Hematopoietic multipotent progenitor cell treated with erythropoietin and hydrocortisone succinate and interleukin-3 and kit ligand, for 8 days (in vitro differentiated cells): ENCODE measurements around the gene C1RL.
A peak's percentile ranks its signal among the peaks of the same experiment; 100 is the strongest.

Experiments used
- DNase-seq: peaks from one replicate; pipeline ENCODE4 v3.0.0-alpha.2; 2015

C1RL gene

DNA sequence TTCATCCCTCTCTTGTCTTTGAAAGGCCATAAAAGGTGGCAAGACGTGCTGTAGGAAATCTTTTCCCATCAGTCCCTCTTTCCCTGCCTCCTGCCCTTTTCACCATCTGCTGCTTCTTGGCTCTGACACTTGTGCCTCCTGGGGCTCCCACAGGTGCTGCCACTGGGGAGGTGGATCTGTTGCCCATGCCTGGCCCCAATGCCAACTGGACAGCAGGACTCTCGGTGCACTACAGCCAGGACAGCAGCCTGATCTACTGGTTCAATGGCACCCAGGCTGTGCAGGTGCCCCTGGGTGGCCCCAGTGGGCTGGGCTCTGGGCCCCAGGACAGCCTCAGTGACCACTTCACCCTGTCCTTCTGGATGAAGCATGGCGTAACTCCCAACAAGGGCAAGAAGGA is 27.7 kb upstream of the C1RL start:
- DNase-seq = no peak

DNA sequence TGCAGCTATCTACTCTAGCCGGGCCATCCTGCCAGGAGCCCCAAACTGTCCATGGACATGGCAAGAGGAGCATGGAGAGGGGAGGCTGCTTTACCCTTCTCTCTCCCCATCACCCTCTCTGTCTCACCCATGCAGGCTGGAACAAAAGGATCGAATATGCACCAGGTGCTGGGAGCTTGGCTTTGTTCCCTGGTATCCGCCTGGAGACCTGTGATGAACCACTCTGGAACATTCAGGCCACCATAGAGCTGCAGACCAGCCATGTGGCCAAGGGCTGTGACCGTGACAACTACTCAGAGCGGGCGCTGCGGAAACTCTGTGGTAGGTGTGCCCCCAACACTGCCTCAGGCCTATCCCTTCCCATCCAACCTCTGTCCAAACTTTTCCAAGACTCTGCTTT is 27.1 kb upstream of the C1RL start:
- DNase-seq = no peak

DNA sequence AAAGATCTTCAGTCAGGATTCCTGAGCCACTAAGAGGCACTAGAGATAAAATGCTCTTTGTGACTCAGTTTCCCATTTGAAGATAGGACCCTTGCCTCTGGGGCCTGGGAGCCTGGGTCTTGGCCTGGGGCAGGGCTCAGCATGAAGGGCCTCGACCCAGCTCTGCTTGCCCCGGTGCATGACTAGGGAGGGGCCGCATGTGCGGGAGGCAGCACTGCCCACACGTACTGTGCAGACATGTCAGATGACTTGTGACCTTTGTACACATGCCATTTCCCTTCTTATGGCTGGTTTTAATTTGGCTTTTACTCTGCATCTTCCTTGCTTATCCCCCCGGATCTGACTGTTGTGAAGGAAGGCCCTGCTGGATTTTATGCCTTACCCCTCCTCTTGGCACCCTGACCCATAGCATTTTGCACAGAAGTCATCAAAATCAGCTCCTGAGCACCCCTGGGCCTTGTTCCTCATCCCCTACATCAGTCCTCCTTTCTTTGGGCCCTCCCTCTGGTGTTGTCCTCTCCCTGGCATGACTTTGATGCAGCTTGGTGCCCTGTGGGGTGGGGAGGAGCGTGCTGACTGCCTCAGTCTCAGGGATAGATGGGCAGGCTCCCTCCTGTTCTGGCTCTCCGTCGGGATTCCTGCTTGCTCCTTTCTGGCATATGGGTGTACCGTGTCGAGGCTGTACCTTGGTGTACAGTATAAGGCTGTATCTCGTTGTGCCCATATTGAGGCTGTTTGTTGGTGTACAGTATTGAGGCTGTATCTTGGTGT is 25.6 kb upstream of the C1RL start:
- no peak for DNase-seq

- DNase-seq = peak; percentile 31
These were observed 22.5 kb upstream of the C1RL start for GRCh38 chr12:7131502-7131866.

- DNase-seq = peak; percentile 38
These were observed 21.9 kb upstream of the C1RL start for GRCh38 chr12:7130701-7131501.

- DNase-seq = peak; percentile 56
These were observed 21.1 kb upstream of the C1RL start, which contains the start of gene CLSTN3 for GRCh38 chr12:7129872-7130691. TSS of gene CLSTN3 (plus strand) at chr12:7130371. CDS start at chr12:7130649, 278 bp downstream.

- DNase-seq = no peak
These were observed 20.4 kb upstream of the C1RL start for GRCh38 chr12:7129287-7129871.

DNA sequence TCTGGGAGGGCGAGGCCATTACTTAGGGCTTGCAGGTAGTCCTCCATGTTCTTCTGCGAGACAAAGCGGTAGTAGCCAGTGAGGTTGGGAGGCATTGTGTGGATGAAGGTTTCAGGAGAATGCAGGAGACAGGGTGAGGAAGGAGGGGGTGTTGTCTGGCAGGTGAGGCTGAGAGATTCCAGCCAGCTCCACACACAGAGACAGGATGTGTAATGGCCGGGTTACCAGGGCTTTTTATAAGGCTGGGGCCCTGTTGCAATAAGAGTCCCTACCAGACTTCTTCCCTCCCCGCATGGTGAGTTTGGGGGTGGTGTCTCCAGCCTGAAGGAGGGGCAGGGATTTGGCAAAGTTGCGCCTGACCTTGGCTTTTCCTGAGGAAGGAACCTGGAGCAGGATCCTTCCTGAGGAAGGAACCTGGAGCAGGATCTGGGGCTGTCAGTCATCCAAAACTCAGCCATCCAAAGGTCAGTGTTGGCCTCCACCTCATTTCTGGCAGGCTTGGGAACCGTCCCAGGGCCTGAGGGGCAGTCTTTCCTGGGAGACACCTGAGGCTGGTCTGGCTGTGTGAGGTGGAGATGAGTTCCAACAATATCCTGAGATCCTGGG is 19.8 kb upstream of the C1RL start, which contains the start of gene RBP5:
Gene RBP5 (minus strand): TSS at position 209 of the 606 bp plus-strand sequence. CDS start 114 bp downstream, at position 95.
- no peak for DNase-seq

DNA sequence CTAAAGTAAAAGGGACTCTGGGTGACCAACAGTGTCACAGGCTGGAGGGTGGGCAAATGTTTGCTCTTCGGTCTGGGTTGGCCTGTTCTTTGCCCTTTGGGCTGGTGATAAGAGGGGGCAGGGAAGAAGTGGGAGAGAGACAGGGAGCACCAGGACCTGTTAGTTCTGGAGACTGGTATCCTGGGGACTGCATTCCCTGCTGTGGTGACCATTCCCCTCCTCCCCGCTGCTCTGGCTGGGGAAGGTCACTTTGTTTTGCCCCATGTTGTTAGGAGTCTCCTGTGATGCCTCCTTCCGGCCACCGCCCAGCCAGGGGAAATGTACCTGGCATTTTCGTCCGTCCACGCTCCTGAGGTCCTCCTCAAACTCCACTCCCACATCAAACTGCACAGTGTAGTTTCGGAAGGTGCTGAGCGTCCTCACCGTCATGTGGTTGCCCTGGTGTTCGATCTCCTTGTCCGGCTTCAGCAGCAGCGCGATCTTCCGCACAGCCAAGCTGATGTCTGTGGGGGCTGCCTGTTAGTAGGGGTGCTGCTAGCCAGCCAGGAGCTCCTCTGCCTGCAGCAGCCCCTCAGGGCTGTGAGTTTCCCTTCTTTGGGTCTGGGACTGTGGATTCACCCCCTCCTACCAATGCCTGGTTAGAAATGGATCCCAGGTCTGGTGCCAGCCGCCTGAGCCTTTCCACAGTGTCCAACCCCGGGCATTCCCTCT is 19.1 kb upstream of the C1RL start:
- DNase-seq = no peak

DNA sequence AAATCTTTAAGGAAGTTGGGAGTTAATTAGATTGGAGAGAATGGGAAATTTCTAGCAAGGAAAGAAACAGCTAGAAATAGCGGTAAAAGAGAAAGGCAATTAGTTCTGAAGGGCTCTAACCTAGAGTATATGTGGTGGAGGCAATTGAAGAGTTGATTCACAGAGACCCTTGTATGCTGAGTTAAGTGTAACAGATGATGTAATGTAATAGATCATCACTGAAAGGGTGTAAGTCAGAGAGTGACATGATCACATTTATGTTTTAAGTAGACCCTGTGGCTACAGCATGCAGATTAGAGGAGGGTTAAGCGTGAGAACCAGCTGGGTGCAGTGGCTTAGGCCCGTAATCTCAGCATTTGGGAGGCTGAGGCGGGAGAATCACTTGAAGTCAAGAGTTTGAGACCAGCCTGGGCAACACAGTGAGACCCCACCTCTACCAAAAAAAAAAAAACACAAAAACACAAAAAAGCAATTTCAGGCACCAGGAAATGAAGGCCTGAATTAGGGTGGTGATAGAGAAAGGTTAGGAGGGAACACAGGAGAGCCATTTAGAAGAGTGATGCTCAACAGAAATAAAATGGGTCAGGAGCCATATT is 16.7 kb upstream of the C1RL start:
- DNase-seq = no peak

DNA sequence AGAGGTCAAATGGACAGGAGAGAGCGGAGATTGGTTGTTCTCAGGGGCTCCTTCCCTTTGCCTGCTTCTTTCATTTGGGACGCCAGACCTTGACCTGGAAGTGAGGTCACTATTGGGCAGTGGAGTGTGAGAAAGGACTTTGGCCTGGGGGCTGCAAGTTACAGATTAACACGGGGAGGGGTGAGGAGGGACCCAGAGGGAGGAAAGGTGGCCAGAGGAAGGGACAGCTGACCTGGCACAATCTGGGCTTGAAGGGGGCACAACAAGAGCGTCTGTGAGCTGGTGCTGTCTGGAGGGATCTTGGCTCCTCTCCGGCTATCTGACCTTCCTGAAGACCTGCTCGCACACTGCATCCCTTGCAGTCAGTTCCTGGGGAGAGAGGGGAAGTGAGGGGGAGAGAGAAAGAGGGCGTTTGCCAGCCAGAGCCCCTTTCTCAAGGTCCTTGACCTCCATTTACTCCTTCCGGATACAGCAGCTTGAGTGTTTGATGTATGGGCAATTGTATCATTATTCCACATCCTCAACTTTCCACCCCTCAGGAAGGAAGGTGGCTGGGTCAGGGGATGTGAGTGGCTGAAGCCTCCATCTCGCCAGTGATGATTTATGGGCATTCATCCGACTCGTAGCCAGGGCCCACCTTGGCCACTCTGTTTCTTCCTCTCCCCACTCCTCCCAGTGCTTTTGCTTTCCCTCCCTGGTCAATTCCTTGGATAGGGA is 14.9 kb upstream of the C1RL start:
- DNase-seq = no peak

DNA sequence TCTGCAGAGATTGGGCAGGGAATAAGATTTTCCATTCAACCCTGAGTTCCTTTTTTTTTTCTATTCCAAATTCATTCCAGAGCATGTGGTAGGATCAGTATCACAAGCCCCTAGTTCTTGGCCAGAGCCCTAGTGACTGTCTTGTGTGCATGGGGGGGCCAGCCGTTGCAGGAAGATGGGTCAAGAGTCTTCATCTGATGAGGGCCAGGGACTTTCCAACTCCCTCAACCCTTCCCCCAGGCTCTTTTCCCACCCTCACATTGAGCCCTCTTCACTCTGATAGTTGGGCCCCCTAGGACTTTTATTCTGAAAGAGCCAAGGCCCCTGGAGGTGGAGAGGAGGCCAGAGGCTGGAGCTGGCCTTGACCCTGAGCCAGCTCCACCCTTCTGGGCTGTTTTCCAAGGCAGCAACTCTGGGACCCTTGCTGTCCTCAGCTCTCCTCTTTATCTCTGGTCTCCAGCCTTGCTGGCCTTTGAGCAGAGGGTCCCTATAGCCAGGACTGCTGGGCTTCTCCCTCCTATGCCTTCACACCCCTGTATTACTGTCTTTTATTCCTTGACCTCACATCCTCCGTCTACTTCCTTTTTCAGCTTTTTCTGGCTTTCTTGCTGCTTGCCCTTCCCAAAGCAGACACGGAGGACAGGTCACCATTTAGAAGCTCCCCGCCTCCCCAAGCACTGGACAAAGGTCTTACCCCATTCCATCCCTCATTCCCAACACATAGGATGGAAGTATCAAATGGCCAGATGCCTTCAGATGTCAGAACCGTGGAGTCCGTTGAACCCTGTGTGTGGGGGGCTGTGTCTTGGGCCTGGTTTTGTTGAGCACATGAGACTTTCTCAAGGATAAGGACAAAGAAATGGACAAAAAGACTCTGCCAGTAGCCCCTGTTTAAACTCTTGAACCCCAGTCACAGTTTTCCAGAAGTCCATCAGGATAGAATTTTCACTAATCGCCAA is 14.1 kb upstream of the C1RL start:
- peak; percentile 79 for DNase-seq

- DNase-seq = no peak
These were observed 12.3 kb upstream of the C1RL start for GRCh38 chr12:7121324-7121723.

DNA sequence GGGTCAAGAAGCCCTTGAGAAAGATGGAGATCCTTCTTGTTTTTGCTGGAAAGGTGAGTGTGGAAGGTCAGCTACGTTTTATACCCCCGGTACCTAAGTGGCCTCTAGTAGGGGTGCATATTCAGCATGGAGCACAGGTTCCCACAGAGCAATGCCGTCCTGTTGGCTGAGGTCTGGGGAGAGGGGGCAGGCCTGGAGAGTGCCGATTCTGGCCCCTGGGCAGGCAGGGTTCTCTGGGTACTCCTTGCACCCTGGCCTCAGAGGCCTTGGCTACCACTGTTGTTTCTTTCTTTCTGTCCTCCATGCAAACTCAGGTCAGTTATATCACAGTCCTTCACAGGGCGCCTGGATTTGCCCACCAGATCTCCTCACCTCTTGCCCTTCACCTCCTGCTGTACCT is 11.2 kb upstream of the C1RL start:
- no peak for DNase-seq

DNA sequence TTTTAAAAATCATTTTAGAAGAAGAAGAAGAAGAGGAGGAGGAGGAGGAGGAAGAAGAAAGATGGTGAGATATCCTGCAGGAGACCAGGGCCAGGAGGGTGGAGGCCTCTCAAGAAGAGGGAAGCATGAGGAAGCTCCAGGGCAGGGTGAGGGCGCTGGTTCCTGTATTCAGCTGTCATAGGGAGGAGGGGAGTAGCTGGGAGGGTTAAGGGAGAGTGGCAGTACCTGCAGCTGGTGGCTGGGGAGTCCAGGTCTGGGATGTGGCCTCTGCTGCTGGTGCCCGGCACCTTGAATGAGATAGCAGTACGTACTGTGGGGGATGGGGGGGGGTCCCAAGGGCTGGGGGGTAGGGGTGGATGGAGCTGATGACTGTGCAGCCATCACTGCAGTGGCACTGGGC is 9.9 kb upstream of the C1RL start:
- DNase-seq = no peak

DNA sequence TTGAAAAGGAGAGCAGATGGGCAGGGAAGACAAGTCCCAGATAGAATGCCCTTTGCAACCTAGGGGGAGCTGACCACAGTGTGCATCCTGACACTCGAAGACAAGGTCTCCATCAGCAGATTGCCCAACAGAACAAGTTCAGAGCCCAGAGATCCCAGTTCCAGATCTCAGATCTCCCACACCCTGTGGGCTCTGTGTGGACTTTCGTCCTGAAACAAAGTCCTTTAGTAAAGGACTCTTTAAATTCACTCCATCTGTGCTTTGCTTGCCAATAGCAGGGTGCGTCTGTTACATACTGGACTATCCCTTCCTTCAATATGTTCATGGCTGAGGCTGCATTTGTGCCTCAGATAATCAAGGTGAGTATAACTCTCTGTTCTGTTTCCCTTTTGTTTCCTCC is 8.7 kb upstream of the C1RL start:
- DNase-seq = no peak

DNA sequence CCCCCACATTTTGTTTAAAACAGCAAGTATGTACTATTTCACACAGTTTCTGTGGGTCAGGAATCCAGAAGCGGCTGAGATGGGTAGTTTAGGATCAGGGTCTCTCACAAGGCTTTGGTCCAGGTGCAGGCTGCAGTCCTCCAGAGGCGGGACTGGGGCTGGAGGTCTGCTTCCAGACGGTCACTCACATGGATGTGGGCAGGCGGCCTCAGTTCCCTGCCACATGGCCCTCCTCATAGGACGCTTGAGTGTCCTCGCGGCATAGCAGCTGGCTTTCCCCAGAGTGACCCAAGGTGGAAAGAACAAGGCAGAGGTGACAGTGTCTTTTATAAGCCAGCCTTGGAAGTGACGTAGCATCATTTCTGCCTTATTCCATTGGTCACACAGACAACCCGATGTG is 7.9 kb upstream of the C1RL start:
- DNase-seq = no peak

- DNase-seq = no peak
These were observed 7.2 kb upstream of the C1RL start for GRCh38 chr12:7116196-7116595.

- no peak for DNase-seq
These were observed 5.8 kb upstream of the C1RL start for GRCh38 chr12:7114851-7115250.

DNA sequence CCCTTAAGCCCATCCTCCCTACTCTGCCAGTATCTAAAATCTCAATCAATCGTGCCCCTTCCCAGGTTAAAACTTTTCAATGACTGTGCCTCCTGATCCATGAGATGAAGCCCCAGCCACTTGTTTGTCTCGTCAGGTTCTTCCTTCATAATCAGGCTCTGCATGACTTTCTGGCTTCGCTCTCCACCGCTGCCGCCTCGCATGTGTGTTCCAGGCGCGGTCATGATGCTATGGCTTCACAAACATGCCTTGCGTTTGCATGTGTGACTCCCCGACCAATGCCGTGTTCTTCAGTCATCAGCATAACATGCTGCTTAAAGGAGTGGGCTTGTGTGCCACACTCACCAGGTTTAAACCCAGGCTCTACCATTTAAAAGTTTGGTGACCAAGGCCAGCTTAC is 5.0 kb upstream of the C1RL start:
- no peak for DNase-seq
